Inflammatory macrophage treated with lipopolysaccharide for 4 hours (primary cell): ENCODE measurements around the gene HMGXB3.
A peak's percentile ranks its signal among the peaks of the same experiment; 100 is the strongest.

Experiments
- DNase-seq: peaks from one replicate; pipeline ENCODE4 v3.0.0-alpha.2; 2020

HMGXB3 gene

GRCh38 chr5:150054569-150054968, 54.0 kb downstream of the HMGXB3 start:
- no peak for DNase-seq

- DNase-seq: no peak
These were observed 55.0 kb downstream of the HMGXB3 start for GRCh38 chr5:150055326-150056074.

GRCh38 chr5:150056075-150056443, 55.5 kb downstream of the HMGXB3 start:
- DNase-seq: no peak

DNA sequence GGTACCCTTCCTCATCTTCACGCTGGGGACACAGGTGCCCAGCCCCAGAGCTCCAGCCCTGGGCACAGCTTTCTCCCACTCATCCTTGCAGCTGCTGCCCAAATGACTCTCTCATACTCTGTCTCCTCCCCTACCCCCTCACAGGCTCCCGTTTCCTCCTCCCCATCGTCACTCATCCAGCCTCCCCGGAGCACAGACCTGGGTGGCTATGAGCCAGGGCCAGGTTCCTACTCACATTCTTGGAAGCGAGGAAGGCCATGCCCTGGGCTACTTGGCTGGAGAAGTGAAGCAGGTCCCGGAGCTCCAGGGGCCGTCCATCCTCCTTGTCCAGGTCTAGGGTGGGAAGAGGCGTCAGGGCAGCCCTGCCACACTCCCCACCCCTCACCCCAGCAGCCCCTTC, 56.5 kb downstream of the HMGXB3 start:
- no peak for DNase-seq

GRCh38 chr5:150057511-150057910, 57.0 kb downstream of the HMGXB3 start:
- DNase-seq: no peak

DNA sequence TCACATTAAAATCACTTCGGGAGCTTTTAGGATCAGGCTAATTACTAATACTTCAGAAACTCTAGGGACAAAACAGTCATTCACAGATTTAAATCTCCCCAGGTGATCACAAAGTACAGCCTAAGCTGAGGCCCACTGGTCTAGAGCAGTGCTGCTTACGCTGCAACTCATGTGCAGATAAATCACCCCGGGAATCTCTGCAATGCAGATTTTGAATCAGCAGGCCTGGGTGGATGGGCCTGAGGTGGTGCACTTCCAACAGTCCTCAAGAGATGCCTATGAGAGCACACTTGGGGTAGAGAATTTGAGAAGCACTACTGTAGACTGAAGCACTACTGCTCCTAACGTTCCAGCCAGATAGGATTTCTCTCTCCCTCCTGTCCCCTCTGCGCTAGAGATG, 57.5 kb downstream of the HMGXB3 start:
- DNase-seq: no peak

- DNase-seq: peak; percentile 90
These were observed 58.1 kb downstream of the HMGXB3 start for GRCh38 chr5:150058480-150059126.

GRCh38 chr5:150059623-150060022, 59.1 kb downstream of the HMGXB3 start:
- no peak for DNase-seq

- no peak for DNase-seq
These were observed 59.9 kb downstream of the HMGXB3 start for GRCh38 chr5:150060471-150060870.

- DNase-seq: no peak
These were observed 61.0 kb downstream of the HMGXB3 start for GRCh38 chr5:150061538-150061995.

GRCh38 chr5:150062216-150062922, 61.8 kb downstream of the HMGXB3 start:
- peak; percentile 63 for DNase-seq

DNA sequence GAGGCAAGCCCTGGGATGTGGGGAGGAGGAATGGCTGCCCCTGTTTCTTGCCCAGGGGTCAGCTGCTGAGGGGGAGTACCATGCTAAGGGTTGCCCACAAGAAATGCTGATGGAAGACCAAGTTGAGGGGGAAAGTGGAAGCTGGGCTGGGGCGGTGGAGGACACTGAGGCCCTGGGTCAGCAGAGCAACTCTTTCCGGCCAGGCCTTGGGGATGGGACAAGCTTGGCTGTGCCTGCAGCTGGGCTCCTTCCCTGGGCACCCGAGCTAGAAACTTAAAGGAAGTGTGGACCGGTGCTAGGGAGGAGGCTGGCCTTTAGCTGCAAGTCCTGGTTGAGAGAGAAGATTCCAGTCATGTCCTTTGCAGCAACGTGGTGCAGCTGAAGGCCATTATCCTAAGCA, 63.1 kb downstream of the HMGXB3 start:
- no peak for DNase-seq

DNA sequence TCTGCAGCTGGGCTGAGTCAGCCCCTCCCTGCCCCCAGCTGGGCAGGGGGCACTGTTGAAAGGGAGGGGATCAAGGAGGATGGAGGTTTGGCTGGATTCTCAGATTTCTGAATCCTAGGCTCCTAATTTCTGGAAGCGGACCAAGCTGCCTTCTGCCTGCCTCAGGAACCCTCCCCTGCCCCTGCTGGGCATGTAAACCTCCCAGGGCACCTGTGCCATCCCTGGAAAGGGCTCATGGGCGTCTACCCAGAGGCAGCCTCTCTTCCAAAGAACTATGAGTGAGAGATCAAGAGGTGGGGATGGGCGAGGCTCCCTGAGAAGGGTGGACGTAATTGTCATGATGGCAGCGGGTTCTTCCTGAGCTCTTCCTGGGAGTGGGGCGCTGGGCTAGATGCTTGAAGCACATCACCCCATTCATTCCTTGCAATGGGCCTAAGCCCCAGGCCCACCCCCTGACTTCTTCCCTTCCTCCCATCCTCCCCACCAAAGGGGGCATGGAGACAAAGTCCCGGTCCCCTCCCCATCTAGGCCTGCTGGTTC, 64.2 kb downstream of the HMGXB3 start:
- no peak for DNase-seq

GRCh38 chr5:150065346-150065745, 64.8 kb downstream of the HMGXB3 start:
- DNase-seq: peak; percentile 43

GRCh38 chr5:150065886-150066285, 65.3 kb downstream of the HMGXB3 start:
- DNase-seq: peak; percentile 87

DNA sequence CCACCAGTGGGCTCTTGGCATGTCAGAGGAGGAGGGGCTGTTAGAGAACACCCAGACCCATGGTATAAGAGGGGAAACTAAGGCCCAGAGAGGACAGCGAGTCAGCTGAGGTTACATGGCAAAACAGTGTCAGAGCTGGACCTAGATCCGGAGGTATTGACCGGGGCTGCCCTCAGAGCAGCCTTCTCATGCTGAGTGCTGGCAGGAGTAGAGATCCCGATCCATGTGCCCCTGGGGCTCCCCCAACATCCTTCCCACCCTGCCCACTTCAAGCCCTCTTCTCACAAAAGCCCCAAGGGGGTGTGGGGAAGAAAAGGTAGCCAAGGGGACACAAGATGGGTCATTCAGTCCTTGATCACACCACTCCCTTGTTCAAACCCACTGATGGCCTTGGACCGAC, 65.9 kb downstream of the HMGXB3 start:
- DNase-seq: no peak

DNA sequence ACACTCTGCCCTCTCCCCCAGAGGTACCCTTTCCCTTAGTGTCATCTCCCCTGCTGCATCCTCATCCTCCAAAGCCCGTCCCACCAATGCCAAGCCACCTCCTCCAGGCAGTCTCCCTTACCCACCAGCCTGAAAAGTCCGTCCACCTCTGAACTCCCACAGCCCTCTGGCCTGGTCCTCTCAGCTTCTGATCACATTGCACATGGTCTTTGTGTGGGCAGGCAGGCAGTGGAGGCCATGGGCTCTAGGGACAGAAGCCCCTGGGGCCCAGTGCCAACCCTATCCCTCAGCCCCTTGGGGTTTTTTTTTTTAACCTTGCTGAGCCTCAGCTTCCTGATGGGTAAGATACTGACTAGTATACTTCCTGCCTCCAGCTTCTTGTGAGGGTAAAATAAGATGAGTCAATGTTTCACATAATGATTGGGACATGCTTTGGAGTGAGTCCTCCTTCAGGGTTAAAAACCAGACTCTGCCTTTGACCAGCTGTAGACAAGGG, 66.4 kb downstream of the HMGXB3 start:
- peak; percentile 85 for DNase-seq

GRCh38 chr5:150067405-150067960, 66.9 kb downstream of the HMGXB3 start:
- peak; percentile 46 for DNase-seq

DNA sequence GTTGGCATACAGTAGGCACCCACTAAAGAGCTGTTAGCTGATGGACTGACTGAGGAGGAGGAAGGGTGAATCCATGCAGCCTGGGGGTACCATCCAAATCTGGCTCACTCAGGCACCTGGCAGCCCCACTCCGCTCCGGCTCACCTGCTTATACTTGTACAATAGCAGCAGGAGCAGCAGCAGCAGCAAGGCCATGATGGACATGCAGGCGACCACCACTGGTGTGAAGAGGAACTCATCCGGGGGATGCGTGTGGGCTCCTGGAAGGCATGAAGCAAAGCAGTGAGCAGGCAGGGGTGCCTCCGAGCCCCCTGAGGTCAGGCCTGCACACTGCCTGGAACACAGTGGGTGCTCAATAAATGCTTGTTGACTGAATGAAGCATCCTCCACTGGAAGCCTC, 67.5 kb downstream of the HMGXB3 start:
- no peak for DNase-seq

DNA sequence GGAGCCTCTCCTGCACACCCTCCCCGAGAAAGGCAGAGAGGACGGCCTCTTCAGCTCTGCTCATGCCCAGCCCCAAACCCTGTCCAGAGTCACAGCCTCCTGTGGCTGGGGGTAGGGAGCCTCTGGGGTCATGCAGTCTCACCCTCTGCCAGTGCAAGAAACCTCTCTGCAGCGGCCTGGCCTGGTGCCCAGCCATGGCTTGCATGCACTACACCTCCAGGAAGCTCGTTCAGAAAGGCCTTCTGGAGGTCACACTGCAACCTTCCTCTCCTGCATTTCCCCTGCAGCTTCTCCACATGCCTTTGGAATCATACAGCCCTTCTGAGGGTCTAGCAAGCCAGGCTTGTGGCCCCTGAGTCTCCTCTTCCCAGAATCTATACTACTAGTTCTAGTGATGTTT, 67.9 kb downstream of the HMGXB3 start:
- DNase-seq: no peak

DNA sequence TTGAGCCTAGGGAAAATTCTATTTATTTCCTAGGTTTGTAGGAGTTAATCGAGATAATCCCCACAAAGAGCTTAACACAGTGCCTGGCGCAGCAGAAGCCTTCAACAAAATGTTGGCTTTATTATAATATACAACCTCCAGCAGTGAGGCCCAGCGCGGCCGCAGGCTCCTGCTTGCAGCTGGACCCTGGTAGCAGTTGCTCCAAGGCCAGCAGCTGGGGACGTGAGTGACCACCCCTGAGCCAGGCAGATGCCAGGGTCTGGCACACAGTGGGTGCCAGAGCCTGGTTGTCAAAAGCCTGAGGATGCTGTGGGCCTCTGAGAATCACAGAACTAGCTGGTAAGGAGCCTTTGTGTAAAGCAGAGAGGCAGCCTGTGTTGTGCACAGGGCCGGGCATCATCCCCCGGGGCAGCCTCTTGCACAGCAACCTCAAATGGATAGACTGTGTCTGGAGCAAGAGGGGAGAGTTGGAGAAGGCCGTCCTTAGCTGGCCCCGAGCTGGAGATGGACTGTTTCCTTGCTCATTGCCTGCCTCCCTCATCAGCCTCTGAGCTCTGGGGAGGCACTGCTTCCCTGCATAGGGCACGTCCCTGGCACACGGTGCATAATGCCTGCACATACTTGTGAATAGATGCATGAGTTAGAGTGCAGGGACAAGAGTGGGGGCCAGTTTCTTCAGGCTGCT, 68.6 kb downstream of the HMGXB3 start:
- no peak for DNase-seq
